UCSD-AML1 (cell line): Measurements from ENCODE around the gene TAF1D.

ENCODE experiments used
- DNase-seq: peaks from one replicate; lab custom pipeline; 2025; ENCODE audit not compliant: unreplicated experiment; lab: John Stamatoyannopoulos, UW

Gene TAF1D

GRCh38 chr11:93751001-93751400 is 9.7 kb upstream of the TAF1D start:
- DNase-seq: no peak

GRCh38 chr11:93747122-93747521 is 5.8 kb upstream of the TAF1D start:
- DNase-seq: no peak

GRCh38 chr11:93746101-93746500 is 4.8 kb upstream of the TAF1D start:
- no peak for DNase-seq

- DNase-seq: peak; percentile 25
Observed at GRCh38 chr11:93745005-93745755, 3.9 kb upstream of the TAF1D start.

- no peak for DNase-seq
Observed at GRCh38 chr11:93744669-93745004, 3.3 kb upstream of the TAF1D start.

GRCh38 chr11:93743291-93743690 is 2.0 kb upstream of the TAF1D start:
- DNase-seq: no peak

- no peak for DNase-seq
Observed at GRCh38 chr11:93741882-93742226, 559 bp upstream of the TAF1D start.

- peak; percentile 68 for DNase-seq
Observed at GRCh38 chr11:93740730-93741093, 583 bp downstream of the TAF1D start.

- peak; percentile 20 for DNase-seq
Observed at GRCh38 chr11:93740031-93740729, 1.1 kb downstream of the TAF1D start.

- DNase-seq: no peak
Observed at GRCh38 chr11:93738647-93739081, 2.6 kb downstream of the TAF1D start.

GRCh38 chr11:93737904-93738612 is 3.2 kb downstream of the TAF1D start:
- no peak for DNase-seq

- DNase-seq: no peak
Observed at GRCh38 chr11:93736129-93736528, 5.2 kb downstream of the TAF1D start.

GRCh38 chr11:93735627-93736026 is 5.7 kb downstream of the TAF1D start:
- DNase-seq: no peak

- no peak for DNase-seq
Observed at GRCh38 chr11:93734427-93735222, 6.7 kb downstream of the TAF1D start.

- DNase-seq: no peak
Observed at GRCh38 chr11:93733474-93733873, 7.8 kb downstream of the TAF1D start.

- DNase-seq: no peak
Observed at GRCh38 chr11:93732237-93732892, 8.9 kb downstream of the TAF1D start.

- DNase-seq: no peak
Observed at GRCh38 chr11:93730108-93731107, 10.9 kb downstream of the TAF1D start.

GRCh38 chr11:93729129-93729616 is 12.1 kb downstream of the TAF1D start:
- DNase-seq: no peak

GRCh38 chr11:93728792-93729128 is 12.5 kb downstream of the TAF1D start:
- DNase-seq: no peak
